T-helper 2 cell (primary cell): ENCODE results near the gene POLD1.
A peak's percentile ranks its signal among the peaks of the same experiment; 100 is the strongest.
"Not testable (repeated sequence)": the region's sequence is repeated elsewhere in the genome, so short reads cannot be mapped to it uniquely, and the experiment has no call there.

Experiments used
- DNase-seq, 5 experiments: peaks; one replicate each; pipeline versions ENCODE4 v3.0.0 to v3.0.0-alpha.2; 2012 to 2022

Gene POLD1

GRCh38 chr19:50439130-50439529 is 55.0 kb downstream of the POLD1 start:
- DNase-seq, result not testable (repeated sequence)

GRCh38 chr19:50444059-50444458 is 59.9 kb downstream of the POLD1 start:
- DNase-seq, result no peak

GRCh38 chr19:50447053-50447452 is 62.9 kb downstream of the POLD1 start:
- DNase-seq, result no peak

- no peak for DNase-seq
These were observed 63.6 kb downstream of the POLD1 start for GRCh38 chr19:50447750-50448149.

GRCh38 chr19:50449236-50449899 is 65.2 kb downstream of the POLD1 start:
- no peak for DNase-seq

GRCh38 chr19:50450369-50451222 is 66.4 kb downstream of the POLD1 start:
- no peak for DNase-seq

- no peak for DNase-seq
These were observed 67.0 kb downstream of the POLD1 start for GRCh38 chr19:50451223-50451534.

GRCh38 chr19:50453243-50453642 is 69.1 kb downstream of the POLD1 start:
- no peak for DNase-seq

- no peak for DNase-seq
These were observed 71.8 kb downstream of the POLD1 start for GRCh38 chr19:50455992-50456391.

- DNase-seq, result no peak
These were observed 73.2 kb downstream of the POLD1 start for GRCh38 chr19:50457300-50457699.

- DNase-seq, result no peak
These were observed 74.4 kb downstream of the POLD1 start for GRCh38 chr19:50458396-50459066.

GRCh38 chr19:50459067-50459456 is 74.9 kb downstream of the POLD1 start:
- no peak for DNase-seq

GRCh38 chr19:50459638-50460037 is 75.5 kb downstream of the POLD1 start:
- DNase-seq, result no peak

GRCh38 chr19:50460161-50460765 is 76.1 kb downstream of the POLD1 start:
- DNase-seq, result peak in 1 of 5 experiments; percentile 70

GRCh38 chr19:50461066-50461875 is 77.1 kb downstream of the POLD1 start:
- DNase-seq, result peak in 4 of 5 experiments; percentile 16 to 74 (median 36)

GRCh38 chr19:50462970-50463369 is 78.8 kb downstream of the POLD1 start:
- no peak for DNase-seq

- DNase-seq, result no peak
These were observed 80.2 kb downstream of the POLD1 start for GRCh38 chr19:50464348-50464747.

GRCh38 chr19:50465000-50465399 is 80.9 kb downstream of the POLD1 start:
- no peak for DNase-seq

- no peak for DNase-seq
These were observed 82.0 kb downstream of the POLD1 start for GRCh38 chr19:50465986-50466705.

- DNase-seq, result no peak
These were observed 82.5 kb downstream of the POLD1 start for GRCh38 chr19:50466706-50467039.

GRCh38 chr19:50467566-50467965 is 83.4 kb downstream of the POLD1 start:
- no peak for DNase-seq
